GM18526 (cell line): ENCODE results near the gene LSG1.

Source experiments
- POLR2A ChIP-seq: IDR thresholded peaks from 3 replicates; pipeline ENCODE4 v1.6.1; 2011; ENCODE audit not compliant: insufficient read length; ENCODE audit errors: extremely low read depth

Gene LSG1

DNA sequence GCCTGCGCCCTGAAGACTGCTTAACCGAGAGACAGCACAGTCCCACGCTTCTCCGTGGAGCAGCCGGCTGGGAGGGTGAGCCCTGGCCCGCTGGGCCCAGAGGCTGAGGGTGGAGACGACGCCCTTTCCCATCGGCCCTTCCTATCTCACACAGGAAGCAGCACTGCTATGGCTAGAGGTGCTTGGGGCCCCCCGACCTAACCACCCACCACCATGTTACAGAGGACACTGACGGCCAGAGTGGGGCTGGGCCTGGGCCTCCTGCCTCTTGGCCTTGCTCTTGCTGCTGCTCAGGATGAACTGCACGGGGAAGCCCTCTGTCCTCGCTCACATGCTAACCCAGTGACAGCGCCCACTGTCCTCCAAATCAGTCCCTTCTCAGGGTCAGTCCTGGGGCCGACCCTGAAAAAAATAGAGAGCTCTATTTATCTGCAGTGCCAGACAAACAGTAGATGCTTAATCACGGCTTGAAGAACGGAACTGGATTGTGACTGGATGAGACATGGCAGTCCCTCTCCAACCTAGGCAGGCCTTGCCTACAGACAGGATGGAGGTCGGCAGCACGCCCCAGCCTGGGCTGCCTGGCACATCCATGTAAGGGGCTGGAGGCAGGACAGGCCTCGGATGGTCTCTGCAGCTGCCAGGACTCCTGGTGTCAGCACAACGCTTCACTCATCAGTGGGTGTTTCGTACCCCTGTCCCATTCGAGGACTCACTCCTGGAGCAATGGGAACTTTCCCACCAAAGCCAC, 53.0 kb downstream of the LSG1 start:
- TF ChIP-seq POLR2A, result no peak

GRCh38 chr3:194617827-194618226, 54.2 kb downstream of the LSG1 start:
- TF ChIP-seq POLR2A, result no peak

DNA sequence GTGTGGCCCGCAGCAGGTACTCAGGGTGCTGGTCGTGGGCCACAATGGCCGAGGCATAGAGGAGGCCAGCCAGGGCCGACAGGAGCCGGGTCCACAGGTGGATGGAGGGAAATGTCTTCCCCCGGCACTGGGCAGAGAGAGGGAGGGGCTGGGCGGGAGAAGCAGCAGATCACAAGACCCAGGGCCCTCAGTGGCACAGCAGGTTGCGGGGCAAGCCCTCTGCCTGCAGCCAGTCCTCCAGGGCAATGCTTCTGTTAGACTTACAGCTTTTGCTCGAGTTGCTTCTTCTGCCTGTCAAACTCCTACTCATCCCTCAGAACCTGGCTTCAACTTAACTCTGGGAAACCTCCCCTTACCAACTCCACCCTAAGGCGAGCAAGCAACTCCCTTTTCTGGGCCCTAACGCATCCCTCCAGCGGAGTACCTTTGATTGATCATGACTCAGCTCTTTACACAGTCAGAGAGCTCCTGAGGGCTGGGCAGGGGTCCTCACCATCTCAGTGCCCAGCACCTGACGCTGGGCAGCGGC, 54.8 kb downstream of the LSG1 start:
- no peak for TF ChIP-seq POLR2A

GRCh38 chr3:194615226-194615625, 56.8 kb downstream of the LSG1 start:
- TF ChIP-seq POLR2A, result no peak

DNA sequence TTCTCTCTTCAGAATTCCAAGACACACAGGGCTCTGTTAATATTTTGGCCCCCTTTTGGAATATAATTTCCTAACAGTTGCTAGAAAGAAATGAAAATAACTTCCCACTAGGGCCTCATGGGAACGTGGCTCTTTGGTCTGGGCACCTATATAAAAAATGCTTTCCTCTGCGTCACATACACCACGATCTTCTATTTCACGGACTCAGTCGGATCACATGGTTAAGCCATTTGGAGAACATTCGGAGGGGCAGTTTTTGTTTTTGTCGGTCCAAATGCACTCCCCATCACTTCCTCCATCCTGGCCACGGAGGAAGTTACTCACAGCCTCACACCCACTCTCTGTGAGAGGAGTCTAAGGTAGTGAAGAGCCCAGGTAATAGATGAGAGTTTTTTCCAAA, 59.8 kb downstream of the LSG1 start:
- TF ChIP-seq POLR2A, result no peak

GRCh38 chr3:194610689-194611088, 61.3 kb downstream of the LSG1 start:
- TF ChIP-seq POLR2A, result no peak

- TF ChIP-seq POLR2A, result no peak
Observed at GRCh38 chr3:194609601-194610000, 62.4 kb downstream of the LSG1 start.

DNA sequence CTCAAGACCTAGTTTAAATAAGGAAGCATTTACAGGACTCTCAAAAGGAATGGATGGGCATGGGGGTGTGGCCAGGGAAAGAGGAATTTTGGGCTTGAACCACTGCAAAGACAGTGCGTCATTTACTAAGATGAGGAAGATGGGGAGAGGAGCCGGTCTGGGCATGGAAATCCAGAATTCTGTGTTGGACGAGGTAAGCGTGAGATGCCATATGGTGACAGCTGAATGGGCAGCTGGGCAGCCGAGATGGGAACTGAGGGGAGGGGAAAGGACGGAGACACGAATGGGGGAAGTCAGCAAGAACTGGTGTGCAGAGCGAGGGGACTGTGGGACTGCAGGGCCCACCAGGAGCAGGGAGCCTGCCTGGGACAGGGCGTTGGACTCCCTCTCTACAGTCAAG, 63.0 kb downstream of the LSG1 start:
- TF ChIP-seq POLR2A, result no peak

- no peak for TF ChIP-seq POLR2A
Observed at GRCh38 chr3:194607592-194608389, 64.2 kb downstream of the LSG1 start.

- no peak for TF ChIP-seq POLR2A
Observed at GRCh38 chr3:194606941-194607340, 65.0 kb downstream of the LSG1 start.

DNA sequence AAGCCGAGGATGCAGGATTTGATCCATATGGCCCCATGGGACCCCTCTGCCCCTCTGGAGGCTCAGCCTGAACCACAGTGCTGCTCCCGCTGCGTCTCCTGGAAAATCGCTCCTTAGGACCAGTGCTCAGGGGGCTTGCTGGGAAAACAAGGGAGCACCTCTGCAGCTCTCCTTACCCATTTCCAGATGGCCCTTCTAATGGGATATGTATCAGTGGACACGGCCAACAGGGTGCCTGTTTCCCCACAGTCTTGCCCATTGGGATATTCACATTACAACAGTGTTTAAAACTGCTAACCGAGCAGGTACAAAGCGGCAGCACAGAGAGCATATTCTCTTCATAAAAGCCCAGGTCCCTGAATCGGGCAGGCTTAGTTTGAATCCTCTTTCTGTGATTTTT, 65.8 kb downstream of the LSG1 start:
- no peak for TF ChIP-seq POLR2A

DNA sequence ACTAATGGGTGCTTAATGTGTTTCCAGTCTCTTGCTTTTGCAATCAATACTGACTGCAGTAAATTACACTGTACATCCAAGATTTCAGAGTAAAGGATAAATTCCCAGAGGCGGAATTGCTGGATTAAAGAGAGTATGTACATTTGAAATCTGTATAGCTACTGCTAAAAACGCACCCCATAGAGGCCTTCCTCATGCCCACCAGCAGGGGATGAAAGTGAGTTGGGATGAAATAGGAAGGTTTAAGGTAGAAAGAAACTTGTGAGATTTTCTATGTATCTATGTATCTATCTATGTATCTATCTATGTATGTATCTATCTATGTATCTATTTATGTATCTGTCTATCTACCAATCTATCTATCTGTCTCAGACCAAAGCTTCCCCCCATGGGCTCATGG, 67.2 kb downstream of the LSG1 start:
- TF ChIP-seq POLR2A, result no peak

GRCh38 chr3:194604126-194604525, 67.9 kb downstream of the LSG1 start:
- no peak for TF ChIP-seq POLR2A

- no peak for TF ChIP-seq POLR2A
Observed at GRCh38 chr3:194602669-194603171, 69.3 kb downstream of the LSG1 start.

DNA sequence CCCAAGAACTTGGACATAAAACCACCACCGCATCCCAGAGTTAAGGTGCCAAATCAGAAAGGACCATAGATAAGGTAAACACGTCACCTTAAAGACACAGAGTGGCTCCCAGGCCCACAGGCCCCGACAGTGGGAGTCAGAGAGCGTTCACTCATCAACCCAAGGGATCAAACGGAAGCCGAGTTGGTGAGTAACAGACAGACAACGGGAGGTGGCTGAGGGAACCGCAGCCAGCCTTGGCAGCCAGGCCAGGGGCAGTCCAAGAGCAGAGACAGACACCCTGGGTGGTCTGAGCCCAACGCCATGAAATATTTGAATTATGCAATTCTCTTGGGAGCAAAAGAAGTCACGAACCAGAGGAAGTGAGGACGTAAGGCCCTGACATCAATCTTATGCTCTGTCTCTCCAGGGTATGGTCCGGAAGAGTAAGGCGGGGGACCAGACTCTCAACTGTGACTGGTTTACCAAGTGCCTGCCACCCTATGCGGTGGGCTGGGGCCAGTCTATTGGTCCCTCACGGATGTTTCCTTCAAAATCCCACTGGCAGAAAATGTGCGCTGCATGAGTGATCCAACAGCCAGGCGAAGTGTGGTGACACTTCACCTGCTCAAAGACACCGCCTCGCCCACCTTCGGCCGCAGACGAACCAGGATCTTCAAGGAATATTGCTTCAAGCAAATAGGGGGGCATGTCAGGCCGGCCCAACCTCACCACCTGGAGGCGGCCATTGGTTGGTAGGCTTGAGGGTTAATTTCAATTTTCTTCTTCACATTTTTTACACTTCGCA, 73.0 kb downstream of the LSG1 start:
- TF ChIP-seq POLR2A, result no peak
